GM18870 (cell line): ENCODE data around the gene FRMD4A.

ENCODE experiments used
- ATAC-seq: cut with Tn5 transposase; IDR thresholded peaks from one replicate; pipeline ENCODE4 v1.9.1; 2021; ENCODE audit warnings: moderate library complexity; ENCODE audit not compliant: unreplicated experiment

The FRMD4A gene

DNA sequence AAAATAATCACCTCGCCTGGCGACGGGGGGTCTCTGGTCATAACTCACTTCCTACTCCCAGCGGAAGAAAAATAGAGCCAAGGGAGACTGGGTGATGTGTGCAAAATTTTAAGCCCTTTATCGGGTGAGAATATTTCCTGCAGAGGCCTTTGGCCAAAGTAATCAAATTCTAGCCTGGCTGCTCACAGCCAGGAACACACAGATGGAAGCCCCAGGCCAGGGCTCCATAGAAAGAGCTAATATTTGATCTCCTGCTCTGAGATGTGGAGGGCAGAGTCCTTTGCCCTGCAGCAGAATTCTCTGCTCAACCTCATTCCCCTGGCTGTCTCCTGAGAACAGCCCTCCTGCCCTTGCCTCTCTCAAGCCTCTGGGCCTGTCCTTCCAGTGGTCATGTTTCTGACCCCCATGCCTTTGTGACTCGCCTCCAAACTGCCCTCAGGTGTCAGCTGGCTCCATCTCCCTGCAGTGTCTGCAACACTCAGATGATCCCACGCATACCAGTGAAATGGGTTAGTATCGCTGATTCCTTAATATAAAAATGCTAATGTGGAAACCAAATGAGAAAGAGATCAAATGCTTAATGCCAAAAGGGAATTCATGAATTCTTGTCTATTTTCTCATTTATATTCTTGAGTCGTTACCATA is 34.5 kb downstream of the FRMD4A start:
- ATAC-seq = no peak

DNA sequence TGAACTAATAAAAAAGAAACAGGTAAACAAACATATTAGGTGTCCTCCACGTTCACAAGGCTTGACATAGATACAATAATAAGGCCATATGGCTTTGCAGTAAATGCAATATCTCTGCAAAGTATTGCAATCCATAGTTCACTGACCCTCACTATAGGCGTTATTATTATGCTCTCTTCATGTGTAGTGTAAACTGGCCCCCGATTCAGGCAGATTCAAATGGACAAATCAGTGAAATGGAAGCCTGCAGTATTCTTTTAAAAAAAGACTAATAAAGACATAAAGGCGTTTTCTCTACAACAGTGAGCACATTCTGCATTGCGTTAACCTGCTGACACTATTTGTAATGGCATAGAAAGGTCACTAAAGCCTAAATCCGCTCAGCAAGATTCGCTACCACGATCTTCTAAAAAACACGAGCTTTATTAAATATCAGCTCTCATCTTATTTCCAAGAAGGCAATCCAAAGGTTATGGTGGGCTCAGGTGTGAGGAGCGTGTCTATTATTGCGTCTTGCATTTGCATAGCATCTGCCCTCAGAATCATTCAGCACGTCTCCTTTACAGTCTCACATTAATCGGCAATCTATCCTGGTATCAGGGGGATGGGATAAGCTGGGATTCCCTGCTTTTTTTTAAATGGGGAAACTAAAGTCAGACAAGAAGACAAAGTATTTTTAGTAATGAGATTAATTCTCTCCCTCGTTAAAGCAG is 36.2 kb downstream of the FRMD4A start:
- no peak for ATAC-seq

DNA sequence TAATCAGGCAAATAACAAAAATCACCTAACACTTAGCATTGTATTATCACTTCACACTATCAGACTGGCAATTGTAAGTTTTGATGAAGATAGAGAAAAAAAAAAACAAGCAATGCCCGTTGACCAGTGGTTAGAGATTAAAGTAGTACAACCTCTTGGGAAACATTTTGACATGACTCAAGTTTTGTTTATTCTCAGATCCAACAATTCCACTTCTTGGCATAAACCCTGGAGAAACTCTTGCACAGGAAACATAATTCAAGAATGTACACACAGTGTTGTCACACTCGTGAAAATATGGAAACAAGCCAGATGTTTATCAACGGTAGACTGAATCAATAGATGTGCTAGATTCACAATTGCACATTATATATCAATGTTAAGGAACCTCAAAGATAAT is 37.2 kb downstream of the FRMD4A start:
- ATAC-seq = no peak

DNA sequence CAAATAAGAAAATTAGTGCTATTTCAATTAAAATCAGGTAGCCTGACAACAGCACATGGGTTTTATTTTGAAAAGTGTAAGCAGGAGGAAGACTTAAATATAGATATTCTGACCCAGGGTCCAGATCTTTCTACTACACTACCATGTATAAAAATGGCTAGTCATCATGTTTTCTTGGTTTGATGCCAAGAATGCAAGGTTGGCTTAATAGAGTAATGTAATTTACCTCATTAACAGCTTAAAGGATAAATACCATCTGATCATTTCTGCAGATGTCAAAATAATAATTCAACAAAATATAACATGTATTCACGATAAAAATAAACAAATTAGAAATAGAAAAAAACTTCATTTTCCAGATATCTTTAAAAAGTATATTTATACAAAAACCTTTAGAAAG is 39.4 kb downstream of the FRMD4A start:
- ATAC-seq = no peak

DNA sequence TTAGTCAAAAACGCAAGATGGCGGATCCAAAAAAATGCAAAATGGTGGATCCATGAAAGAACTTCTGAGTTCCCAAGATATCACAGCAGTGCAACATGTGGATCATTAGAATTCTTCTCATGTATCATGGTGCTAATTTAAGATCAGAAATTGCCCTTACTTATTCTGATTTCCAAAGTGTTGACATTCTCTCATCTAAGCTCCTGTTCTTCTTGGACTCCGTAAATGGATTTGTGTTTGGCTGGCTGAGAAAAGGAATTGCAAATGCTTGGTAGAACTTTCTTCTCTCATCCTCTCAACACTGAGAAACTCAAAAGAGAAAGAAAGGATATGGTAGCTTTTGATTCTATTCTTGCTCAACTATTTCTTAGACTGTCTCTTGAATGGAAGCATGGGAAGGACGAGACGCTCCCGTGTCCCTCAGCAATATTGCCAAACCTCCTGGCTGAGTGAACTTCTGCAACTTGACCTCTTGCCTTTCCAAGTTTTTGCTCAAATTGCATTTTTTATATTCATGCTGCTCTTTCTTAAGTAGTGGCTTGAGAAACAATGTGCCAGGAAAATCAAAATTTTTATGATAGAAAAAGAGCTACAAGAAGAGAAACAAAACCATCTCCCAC is 44.7 kb downstream of the FRMD4A start:
- ATAC-seq = no peak

DNA sequence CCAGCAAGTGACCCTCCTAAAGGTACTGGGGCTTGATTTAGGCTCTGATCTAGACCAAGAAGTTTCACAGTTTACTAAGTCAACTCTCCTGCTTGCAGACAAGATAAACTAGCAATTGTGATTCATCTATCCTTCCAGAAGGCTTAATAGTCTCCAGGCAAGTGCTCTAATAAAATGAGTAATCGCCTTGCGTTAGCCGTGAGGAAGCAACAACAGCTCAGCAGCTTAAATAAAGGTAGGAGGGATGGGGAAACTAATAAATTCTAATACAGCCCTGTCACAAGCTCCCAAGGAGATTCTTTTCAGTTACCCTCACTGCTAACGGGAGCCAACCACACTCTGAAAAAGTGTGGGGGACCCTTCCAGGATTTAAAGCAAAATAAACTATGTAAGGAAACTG is 48.4 kb downstream of the FRMD4A start:
- ATAC-seq = no peak

DNA sequence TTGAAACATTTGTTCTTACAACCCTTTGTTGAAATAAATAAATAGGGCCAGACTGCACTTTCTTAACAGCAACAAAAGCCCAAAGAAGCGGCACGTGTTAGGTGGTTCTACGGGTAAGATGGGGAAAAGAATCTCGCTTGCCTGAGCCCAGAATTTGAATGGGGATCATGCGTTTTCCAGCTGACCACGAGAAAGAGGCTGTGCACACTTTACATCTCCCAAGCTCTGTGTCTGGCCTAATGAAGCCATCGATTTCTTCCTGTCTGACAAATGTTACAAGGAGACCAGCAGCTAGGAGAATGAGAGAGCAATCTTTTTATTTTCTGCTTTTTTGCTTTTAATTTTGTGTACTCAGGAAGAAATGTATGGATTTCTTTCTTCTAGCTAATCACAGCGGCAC is 52.2 kb downstream of the FRMD4A start:
- ATAC-seq = no peak

DNA sequence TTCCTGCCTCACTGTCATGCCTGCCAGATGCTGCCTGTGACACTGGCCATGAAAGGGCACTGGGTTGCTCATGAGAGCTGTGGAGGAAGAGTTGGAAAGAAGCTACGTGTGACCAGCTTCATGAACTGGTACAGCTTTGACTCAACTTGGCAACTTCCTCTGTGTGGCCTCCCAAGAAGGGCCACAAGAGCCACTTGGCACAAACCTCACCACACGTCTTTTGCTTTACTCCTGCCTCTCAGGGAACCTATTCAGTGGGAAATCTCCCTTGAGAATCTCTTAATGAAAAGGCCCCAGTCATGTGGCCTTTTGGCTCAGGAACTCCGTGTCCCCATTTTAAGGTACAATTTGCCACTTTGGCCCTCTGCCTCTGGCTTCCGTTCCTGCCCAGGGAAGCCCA is 54.5 kb downstream of the FRMD4A start:
- no peak for ATAC-seq

DNA sequence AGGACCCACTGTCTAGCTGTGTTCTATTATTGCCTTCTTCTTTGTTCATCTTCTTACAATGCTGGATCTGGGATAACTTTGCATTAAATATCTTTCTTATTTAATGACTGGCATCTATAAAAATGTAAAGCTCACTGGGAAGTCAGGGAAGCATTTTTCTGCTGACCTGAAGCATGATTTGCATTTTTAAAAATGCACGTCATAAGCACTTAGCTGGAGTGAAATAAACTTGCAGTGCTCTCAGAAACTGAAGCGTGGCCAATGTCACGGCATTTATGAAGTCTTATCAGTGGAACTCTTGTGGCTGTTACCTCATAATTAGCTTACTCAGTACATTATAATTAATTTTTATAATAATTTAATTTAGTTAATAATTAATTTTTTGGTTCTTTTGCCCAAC is 59.1 kb downstream of the FRMD4A start:
- no peak for ATAC-seq

DNA sequence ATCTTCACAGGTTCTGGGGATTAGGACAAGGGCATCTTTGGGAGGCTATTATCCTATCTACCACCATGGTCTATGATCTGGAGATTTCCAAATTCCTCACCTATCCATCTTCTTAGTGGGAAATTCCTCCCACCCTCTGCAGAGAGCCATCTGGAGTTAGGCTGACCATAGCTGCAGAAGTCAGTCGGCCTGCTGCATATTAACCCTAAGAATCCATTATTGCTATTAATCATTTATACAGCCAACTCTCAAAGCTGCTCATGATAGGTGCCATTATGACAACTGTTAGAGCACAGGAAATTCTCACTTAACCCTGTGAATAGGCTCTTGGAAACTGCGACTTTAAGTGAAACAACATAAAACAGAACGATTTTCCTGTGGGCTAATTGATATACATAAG is 60.4 kb downstream of the FRMD4A start:
- ATAC-seq = no peak

DNA sequence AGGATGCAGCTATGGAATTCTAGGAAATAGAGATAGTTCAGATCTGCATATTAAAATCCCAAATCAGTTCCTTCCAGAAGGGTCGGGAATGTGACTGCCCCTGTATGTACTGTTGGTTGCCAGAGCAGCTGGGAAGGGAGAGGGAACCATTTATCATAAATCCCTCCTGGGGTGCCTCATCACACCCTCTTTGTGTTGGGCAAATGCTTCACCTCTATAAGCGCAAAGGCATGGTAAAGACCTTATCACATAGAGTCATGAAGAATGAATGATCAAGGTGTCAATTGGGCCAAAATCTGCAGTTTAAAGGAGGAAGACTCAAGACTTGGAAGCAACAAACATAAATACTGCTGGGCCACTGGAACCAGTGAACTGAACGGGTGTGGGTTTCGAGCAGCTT is 65.0 kb downstream of the FRMD4A start:
- ATAC-seq = no peak

DNA sequence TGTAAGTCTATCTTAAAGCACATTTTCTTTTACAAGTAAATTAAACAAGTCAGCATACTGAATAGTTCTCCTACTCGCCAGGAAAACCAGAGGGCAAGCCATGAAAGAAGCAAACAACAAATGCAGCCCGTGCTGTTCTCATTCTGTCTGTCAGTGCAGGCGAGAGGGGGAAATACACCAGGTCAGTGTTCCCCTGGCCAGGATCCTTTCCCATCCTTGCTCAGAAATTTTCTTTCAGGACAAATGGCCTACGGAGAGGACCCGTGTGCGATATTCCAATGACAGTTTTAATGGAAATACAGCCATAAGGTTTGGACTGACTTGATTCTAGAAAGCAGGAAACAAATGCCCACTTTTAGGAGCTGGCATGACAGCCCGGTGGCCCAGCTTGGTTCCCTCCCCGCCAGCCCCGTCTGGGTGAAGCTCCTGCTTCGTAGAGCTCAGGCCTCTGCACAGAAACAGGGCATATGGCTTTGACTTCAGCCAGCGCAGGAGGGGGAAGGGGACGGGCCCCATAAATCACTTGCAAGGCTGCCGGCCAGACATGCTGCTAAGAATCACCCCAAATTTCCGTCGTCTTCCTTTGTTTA is 67.8 kb downstream of the FRMD4A start:
- no peak for ATAC-seq

DNA sequence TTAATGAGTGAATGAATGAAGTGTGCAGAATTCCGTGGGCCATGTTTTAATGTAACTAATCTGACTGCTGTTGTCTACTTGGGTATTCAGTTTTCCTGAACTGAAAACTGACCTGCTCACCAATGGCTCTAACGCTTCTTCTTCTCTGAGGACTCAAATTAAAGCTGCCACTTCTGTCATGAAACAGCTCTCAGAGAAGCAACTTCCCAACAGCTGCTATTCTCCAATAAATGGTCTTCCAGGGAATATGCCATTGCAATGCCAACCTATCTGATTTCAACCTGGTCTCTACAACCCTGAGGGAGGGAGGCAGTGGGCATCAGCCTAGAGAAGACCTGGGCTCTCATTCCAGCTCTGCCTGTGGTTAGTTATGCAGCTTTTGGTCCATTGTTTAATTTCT is 69.4 kb downstream of the FRMD4A start:
- no peak for ATAC-seq

DNA sequence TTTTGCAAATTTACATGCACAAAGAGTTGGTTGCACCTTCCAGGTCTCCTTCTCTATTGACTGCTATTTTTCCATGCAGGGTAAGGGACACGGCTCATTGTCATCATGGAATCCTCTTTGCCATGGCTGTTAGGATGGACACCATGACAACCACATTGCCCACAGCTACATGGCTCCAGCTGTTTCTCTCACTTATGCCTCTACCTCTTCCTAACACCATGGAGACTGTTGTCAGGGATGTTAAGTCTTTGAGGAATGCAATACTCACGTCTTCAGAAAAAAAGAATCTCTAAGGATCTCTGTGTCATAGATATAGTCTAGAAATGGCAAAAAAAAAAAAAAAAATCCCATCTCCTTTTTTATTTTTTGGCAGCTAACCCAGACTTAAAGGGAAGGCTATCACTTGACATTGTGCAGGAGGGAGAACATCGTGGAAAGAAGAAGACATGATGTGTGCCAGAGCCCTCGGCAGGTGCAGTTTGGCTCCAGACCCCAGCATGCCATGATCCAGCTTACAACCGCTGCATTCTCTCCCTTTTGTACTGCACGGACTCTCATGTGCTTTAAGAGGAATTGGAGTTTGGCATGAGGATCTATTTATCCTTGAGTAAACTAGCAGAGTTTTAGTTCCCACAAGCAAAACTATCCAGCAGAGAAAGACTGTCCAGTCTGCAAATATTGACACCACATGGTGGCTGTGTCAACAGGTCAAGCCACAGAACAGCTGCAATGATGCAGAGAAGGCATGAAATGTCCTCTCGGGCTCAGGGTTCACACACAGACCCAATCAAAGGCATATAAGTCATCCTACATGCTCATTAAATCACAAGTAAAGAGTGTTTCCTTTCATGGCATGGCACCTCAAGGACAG is 70.8 kb downstream of the FRMD4A start:
- ATAC-seq = no peak

DNA sequence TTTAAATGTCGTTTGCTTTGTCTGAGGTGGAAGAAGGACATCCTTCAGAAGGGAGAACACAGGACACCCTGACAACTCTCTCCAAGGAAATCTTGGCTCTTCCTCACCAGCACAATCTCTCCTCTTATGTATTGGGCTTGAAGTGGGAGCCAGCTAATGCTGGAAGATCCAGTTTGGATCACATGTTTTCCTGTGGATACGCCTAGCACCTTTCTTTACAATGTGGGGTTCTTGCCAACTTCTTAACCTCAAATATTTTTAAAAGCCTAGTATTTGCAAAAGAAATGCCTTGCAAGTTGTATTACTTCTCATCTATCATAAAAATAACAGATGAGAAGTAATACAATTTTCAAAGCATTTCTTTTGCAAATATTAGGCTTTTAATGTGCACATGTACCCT is 76.4 kb downstream of the FRMD4A start:
- no peak for ATAC-seq

DNA sequence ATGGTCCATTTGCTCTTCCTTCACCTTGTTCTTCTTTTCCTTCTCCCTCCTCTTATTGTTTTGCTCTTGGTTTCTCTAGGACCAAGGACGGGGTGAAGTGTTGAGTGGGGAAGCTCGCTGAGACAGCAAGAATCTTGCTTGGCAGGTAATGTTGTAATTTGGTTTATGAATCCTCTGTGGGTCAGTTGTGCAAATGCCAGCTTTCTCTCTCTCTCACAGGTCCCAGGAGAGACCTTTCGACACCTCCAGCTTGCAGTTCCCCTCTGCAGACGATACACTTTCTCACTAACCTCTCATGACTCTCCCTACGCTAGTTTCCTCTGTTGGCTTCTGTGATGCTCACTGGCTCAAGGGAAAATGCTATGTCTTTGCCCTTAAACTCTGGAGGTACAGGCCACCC is 77.0 kb downstream of the FRMD4A start:
- ATAC-seq = no peak

DNA sequence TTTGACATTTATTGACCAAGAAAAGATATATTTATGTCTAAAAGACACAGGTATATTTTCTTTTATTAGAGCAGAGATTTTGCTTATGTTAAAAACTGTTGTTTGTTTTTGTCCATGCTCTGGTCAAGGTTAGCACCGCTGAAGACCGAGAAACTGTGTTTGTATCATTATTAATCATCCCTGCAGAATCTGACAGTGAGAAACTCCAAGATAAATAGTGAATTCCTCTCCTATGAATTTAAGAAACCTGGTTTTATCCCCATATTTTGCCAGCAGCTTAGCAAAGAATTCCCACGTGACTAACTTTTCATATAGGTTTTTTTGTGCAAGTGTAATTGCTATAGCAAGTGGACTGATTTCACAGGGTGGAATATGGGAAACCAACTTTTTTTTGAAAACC is 77.6 kb downstream of the FRMD4A start:
- no peak for ATAC-seq

DNA sequence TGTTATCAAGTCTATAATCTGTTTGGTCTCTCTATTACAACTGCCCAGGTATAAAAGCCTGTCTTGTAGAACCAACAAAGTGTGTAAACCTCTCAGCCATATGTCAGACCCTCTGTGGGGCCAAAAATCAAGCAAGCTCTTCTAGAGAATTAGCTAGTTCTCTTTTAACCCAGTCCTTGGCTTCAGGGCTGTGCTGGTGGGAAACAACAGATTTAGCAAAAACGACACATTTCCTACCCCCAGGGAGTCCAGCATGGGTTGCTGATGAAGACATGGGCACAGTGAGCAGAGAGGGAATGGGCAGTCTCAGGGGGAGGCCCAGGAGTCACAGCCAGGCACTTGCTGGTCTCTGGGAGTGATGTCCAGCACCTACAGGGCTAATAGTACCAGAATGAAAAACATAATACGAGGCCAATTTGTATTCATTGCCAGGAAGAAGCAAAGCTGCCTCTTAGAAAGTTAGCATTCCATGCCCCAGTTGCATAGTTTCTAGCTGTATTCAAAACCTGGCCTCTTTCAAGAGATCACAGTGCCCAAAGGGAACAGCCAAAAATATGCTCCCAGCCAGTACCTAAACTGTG is 80.1 kb downstream of the FRMD4A start:
- ATAC-seq = no peak

DNA sequence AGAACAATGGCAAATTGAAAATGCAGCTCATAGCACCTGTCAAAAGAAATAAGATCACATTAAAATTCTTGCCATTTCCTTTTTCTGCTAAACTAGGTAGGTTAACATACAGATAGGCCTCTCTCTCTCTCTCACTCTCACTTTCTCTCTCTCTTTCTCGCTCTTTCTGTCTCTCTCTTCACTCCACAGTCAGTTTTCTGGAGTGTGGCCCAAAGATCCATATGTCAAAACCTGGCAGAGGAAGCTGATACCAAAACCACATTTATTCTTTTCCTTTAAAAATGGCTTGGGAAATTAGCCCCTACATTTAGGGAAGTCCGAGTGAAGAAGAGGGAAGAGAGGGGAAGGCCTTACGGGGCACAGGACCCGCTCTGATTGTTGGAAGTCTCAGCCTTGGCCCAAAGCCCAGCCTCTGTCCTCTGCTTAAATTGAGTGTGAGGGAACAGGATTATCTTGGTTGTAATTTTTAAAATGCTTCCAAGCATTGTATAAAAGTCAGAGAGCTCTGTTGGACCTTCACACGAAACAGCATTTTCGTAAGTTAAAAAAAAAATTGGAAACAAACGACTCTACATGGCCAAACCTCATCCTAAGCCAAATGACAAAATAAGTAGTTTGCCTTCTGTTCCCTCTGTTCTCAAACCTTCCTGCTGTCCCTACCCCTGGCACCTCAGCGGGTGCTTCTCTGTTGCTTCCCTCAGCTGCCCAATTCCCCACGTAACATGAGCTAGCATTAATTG is 83.2 kb downstream of the FRMD4A start:
- no peak for ATAC-seq

DNA sequence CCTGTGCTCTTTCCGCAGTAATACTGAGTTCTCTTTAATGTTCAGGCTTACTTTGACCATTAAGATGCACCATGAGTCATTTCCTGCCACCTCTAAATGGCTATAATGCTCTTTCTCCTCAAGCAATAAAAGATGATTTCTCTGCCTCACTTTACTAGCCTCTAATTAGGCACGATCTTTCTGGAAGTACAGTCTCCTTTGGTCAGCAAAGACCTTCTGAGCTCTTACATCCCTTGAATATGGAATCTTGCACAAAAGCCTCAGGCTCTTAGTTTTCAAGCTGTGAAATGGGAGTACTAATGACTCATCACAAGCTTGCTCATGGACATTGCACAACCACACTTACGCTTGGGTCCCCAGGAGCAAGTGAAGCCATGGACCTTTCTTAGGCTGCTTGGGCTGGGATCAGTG is 85.9 kb downstream of the FRMD4A start:
- ATAC-seq = no peak
